ENCODE measurements around the gene HCK. TPM values are rescaled to one million over a fixed set of nuclear protein-coding genes. Genes with fewer than 3 reads are reported as not detected.

HCK gene
- total RNA-seq, 1 experiment from 2014 or later: 16.9 TPM

- Histone ChIP-seq H3K27me3 (ENCODE audit: low read length) (no peaks in the 10 kb centered on the region), H3K4me2 (ENCODE audit: low read depth, low read length, poor library complexity, severe bottlenecking) (peak overlapping the region; percentile 88), H4K20me1 (ENCODE audit: insufficient read depth, low read depth, low read length) (no peaks in the 10 kb centered on the region), H3K79me2 (ENCODE audit: low read length) (peaks cover 56% of the 10 kb centered on the region), H3K27ac (ENCODE audit: low read length) (peak overlapping the region; percentile 74), H3K36me3 (ENCODE audit: insufficient read depth, low read length) (no peaks in the 10 kb centered on the region; the same call in 1 of the 2 replicates), H3K9ac (ENCODE audit: low read length) (peak overlapping the region; percentile 86), H3K9me3 (ENCODE audit: low read length) (no peaks in the 10 kb centered on the region), H3K4me3 (ENCODE audit: low read length) (peak overlapping the region; percentile 86), H3K9me2 (replicated peaks; ENCODE audit: insufficient read depth, low read length) (peaks cover 8% of the 10 kb centered on the region; the same call in 1 of the 2 replicates), H2AFZ (ENCODE audit: low read length) (peak overlapping the region; percentile 66; the same call in 1 of the 2 replicates), H3K4me1 (ENCODE audit: low read length) (peaks cover 13% of the 10 kb centered on the region)
- no peak for DNase-seq
These were observed 58.2 kb downstream of the HCK start for GRCh38 chr20:32110173-32110704.

GRCh38 chr20:32110727-32111126 is 58.7 kb downstream of the HCK start:
- H3K4me2 ChIP-seq (ENCODE audit: low read depth, low read length, poor library complexity, severe bottlenecking): peak overlapping the region; percentile 88
- no peaks in the 10 kb centered on the region for H3K27me3 ChIP-seq (ENCODE audit: low read length)
- H2AFZ ChIP-seq (ENCODE audit: low read length): no peak overlapping the region
- H3K4me1 ChIP-seq (ENCODE audit: low read length): peaks cover 17% of the 10 kb centered on the region
- peak overlapping the region; percentile 74 for H3K27ac ChIP-seq (ENCODE audit: low read length)
- DNase-seq: no peak
- H3K79me2 ChIP-seq (ENCODE audit: low read length): peaks cover 61% of the 10 kb centered on the region
- peaks cover 8% of the 10 kb centered on the region; the same call in 1 of the 2 replicates for H3K9me2 ChIP-seq (replicated peaks; ENCODE audit: insufficient read depth, low read length)
- peak overlapping the region; percentile 86 for H3K9ac ChIP-seq (ENCODE audit: low read length)
- no peaks in the 10 kb centered on the region for H4K20me1 ChIP-seq (ENCODE audit: insufficient read depth, low read depth, low read length)
- peak overlapping the region; percentile 86 for H3K4me3 ChIP-seq (ENCODE audit: low read length)
- no peaks in the 10 kb centered on the region for H3K9me3 ChIP-seq (ENCODE audit: low read length)
- no peaks in the 10 kb centered on the region; the same call in 1 of the 2 replicates for H3K36me3 ChIP-seq (ENCODE audit: insufficient read depth, low read length)

- Histone ChIP-seq H3K4me2 (ENCODE audit: low read depth, low read length, poor library complexity, severe bottlenecking) (peak overlapping the region; percentile 88), H3K36me3 (ENCODE audit: insufficient read depth, low read length) (no peaks in the 10 kb centered on the region; the same call in 1 of the 2 replicates), H3K9ac (ENCODE audit: low read length) (peak overlapping the region; percentile 86)
These were observed 59.2 kb downstream of the HCK start for GRCh38 chr20:32111156-32111686.

GRCh38 chr20:32111753-32112152 is 59.7 kb downstream of the HCK start:
- no peaks in the 10 kb centered on the region for H3K27me3 ChIP-seq (ENCODE audit: low read length)
- no peak for DNase-seq
- H3K36me3 ChIP-seq (ENCODE audit: insufficient read depth, low read length): no peaks in the 10 kb centered on the region; the same call in 1 of the 2 replicates
- no peak overlapping the region; the same call in 1 of the 2 replicates for H3K9ac ChIP-seq (ENCODE audit: low read length)
- H4K20me1 ChIP-seq (ENCODE audit: insufficient read depth, low read depth, low read length): no peaks in the 10 kb centered on the region
- peak overlapping the region; percentile 88 for H3K4me2 ChIP-seq (ENCODE audit: low read depth, low read length, poor library complexity, severe bottlenecking)
- no peaks in the 10 kb centered on the region for H3K9me3 ChIP-seq (ENCODE audit: low read length)
- H3K27ac ChIP-seq (ENCODE audit: low read length): no peak overlapping the region
- H3K79me2 ChIP-seq (ENCODE audit: low read length): peaks cover 70% of the 10 kb centered on the region
- peaks cover 8% of the 10 kb centered on the region; the same call in 1 of the 2 replicates for H3K9me2 ChIP-seq (replicated peaks; ENCODE audit: insufficient read depth, low read length)
- H3K4me1 ChIP-seq (ENCODE audit: low read length): peaks cover 22% of the 10 kb centered on the region
- H3K4me3 ChIP-seq (ENCODE audit: low read length): peak overlapping the region; percentile 86; the same call in 1 of the 2 replicates
- H2AFZ ChIP-seq (ENCODE audit: low read length): no peak overlapping the region

More at GRCh38 chr20:32111156-32111686, 59.2 kb downstream of the HCK start:
- no peaks in the 10 kb centered on the region for H3K9me3 ChIP-seq (ENCODE audit: low read length)
- H3K9me2 ChIP-seq (replicated peaks; ENCODE audit: insufficient read depth, low read length): peaks cover 8% of the 10 kb centered on the region; the same call in 1 of the 2 replicates
- H3K27ac ChIP-seq (ENCODE audit: low read length): no peak overlapping the region; the same call in 1 of the 2 replicates
- H3K4me3 ChIP-seq (ENCODE audit: low read length): peak overlapping the region; percentile 86
- peaks cover 21% of the 10 kb centered on the region for H3K4me1 ChIP-seq (ENCODE audit: low read length)
- no peak for DNase-seq
- peaks cover 66% of the 10 kb centered on the region for H3K79me2 ChIP-seq (ENCODE audit: low read length)
- H4K20me1 ChIP-seq (ENCODE audit: insufficient read depth, low read depth, low read length): no peaks in the 10 kb centered on the region
- no peak overlapping the region for H2AFZ ChIP-seq (ENCODE audit: low read length)
- H3K27me3 ChIP-seq (ENCODE audit: low read length): no peaks in the 10 kb centered on the region

- Histone ChIP-seq H4K20me1 (ENCODE audit: insufficient read depth, low read depth, low read length) (no peaks in the 10 kb centered on the region), H3K4me3 (ENCODE audit: low read length) (no peak overlapping the region), H3K9me3 (ENCODE audit: low read length) (no peaks in the 10 kb centered on the region), H3K27ac (ENCODE audit: low read length) (no peak overlapping the region), H3K79me2 (ENCODE audit: low read length) (peaks cover 81% of the 10 kb centered on the region), H3K27me3 (ENCODE audit: low read length) (no peaks in the 10 kb centered on the region), H2AFZ (ENCODE audit: low read length) (no peak overlapping the region), H3K9me2 (replicated peaks; ENCODE audit: insufficient read depth, low read length) (peaks cover 8% of the 10 kb centered on the region; the same call in 1 of the 2 replicates), H3K36me3 (ENCODE audit: insufficient read depth, low read length) (peaks cover under 1% of the 10 kb centered on the region; the same call in 1 of the 2 replicates), H3K4me2 (ENCODE audit: low read depth, low read length, poor library complexity, severe bottlenecking) (no peak overlapping the region), H3K4me1 (ENCODE audit: low read length) (peaks cover 22% of the 10 kb centered on the region), H3K9ac (ENCODE audit: low read length) (no peak overlapping the region)
- DNase-seq: no peak
These were observed 60.8 kb downstream of the HCK start for GRCh38 chr20:32112841-32113240.

GRCh38 chr20:32113591-32114260 is 61.7 kb downstream of the HCK start:
- no peak overlapping the region for H2AFZ ChIP-seq (ENCODE audit: low read length)
- no peak overlapping the region for H3K27ac ChIP-seq (ENCODE audit: low read length)
- no peak for DNase-seq
- peaks cover 4% of the 10 kb centered on the region; the same call in 1 of the 2 replicates for H3K36me3 ChIP-seq (ENCODE audit: insufficient read depth, low read length)
- peaks cover 3% of the 10 kb centered on the region; the same call in 1 of the 2 replicates for H3K9me2 ChIP-seq (replicated peaks; ENCODE audit: insufficient read depth, low read length)
- H3K4me1 ChIP-seq (ENCODE audit: low read length): peaks cover 22% of the 10 kb centered on the region
- no peak overlapping the region for H3K4me3 ChIP-seq (ENCODE audit: low read length)
- H3K9me3 ChIP-seq (ENCODE audit: low read length): no peaks in the 10 kb centered on the region
- H3K4me2 ChIP-seq (ENCODE audit: low read depth, low read length, poor library complexity, severe bottlenecking): no peak overlapping the region
- peaks cover 87% of the 10 kb centered on the region for H3K79me2 ChIP-seq (ENCODE audit: low read length)
- H3K9ac ChIP-seq (ENCODE audit: low read length): no peak overlapping the region
- H4K20me1 ChIP-seq (ENCODE audit: insufficient read depth, low read depth, low read length): no peaks in the 10 kb centered on the region
- H3K27me3 ChIP-seq (ENCODE audit: low read length): no peaks in the 10 kb centered on the region

GRCh38 chr20:32114305-32114960 is 62.4 kb downstream of the HCK start:
- no peak overlapping the region for H3K4me3 ChIP-seq (ENCODE audit: low read length)
- peaks cover 94% of the 10 kb centered on the region for H3K79me2 ChIP-seq (ENCODE audit: low read length)
- peaks cover 7% of the 10 kb centered on the region; the same call in 1 of the 2 replicates for H3K36me3 ChIP-seq (ENCODE audit: insufficient read depth, low read length)
- H3K9me3 ChIP-seq (ENCODE audit: low read length): no peaks in the 10 kb centered on the region
- no peak overlapping the region for H3K27ac ChIP-seq (ENCODE audit: low read length)
- no peak overlapping the region for H2AFZ ChIP-seq (ENCODE audit: low read length)
- no peak overlapping the region for H3K4me2 ChIP-seq (ENCODE audit: low read depth, low read length, poor library complexity, severe bottlenecking)
- no peak for DNase-seq
- no peaks in the 10 kb centered on the region for H3K27me3 ChIP-seq (ENCODE audit: low read length)
- H3K9me2 ChIP-seq (replicated peaks; ENCODE audit: insufficient read depth, low read length): no peaks in the 10 kb centered on the region
- no peak overlapping the region for H3K9ac ChIP-seq (ENCODE audit: low read length)
- peaks cover 22% of the 10 kb centered on the region for H3K4me1 ChIP-seq (ENCODE audit: low read length)
- no peaks in the 10 kb centered on the region for H4K20me1 ChIP-seq (ENCODE audit: insufficient read depth, low read depth, low read length)
